Type B pancreatic cell (in vitro differentiated cells): ENCODE measurements around the gene TTC9B. TPM values are rescaled to one million over a fixed set of nuclear protein-coding genes. Genes with fewer than 3 reads are reported as not detected.
"Not testable (repeated sequence)": the region's sequence is repeated elsewhere in the genome, so short reads cannot be mapped to it uniquely, and the experiment has no call there.

Experiments used
- DNase-seq: peaks from one replicate; pipeline ENCODE4 v3.0.0; 2021; ENCODE audit warnings: mixed read lengths; ENCODE audit not compliant: unreplicated experiment; ENCODE audit errors: extremely low spot score
- H3K27ac Mint-ChIP-seq: 2 replicates; pipeline ENCODE4 v1.8.0; 2021; ENCODE audit warnings: mild to moderate bottlenecking, mixed read lengths
- H3K27me3 Mint-ChIP-seq: 2 replicates; pipeline ENCODE4 v1.8.0; 2021; ENCODE audit warnings: mixed read lengths
- H3K36me3 Mint-ChIP-seq: 2 replicates; pipeline ENCODE4 v1.8.0; 2021; ENCODE audit warnings: mixed read lengths
- H3K4me1 Mint-ChIP-seq: one replicate; pipeline ENCODE4 v1.8.0; 2021; ENCODE audit warnings: mixed read lengths; ENCODE audit not compliant: unreplicated experiment
- H3K4me3 Mint-ChIP-seq: 2 replicates; pipeline ENCODE4 v1.8.0; 2021; ENCODE audit warnings: mild to moderate bottlenecking, mixed read lengths
- H3K9me3 Mint-ChIP-seq: 2 replicates; pipeline ENCODE4 v1.8.0; 2021; ENCODE audit warnings: mixed read lengths
- CTCF ChIP-seq: fragments of 200-600 bp; sonication (generic); conservative IDR thresholded peaks from 2 replicates; pipeline ENCODE4 v1.5.0; 2021; ENCODE audit warnings: antibody characterized with exemption, mild to moderate bottlenecking
- total RNA-seq: library from RNA; stranded (reverse); gene quantifications from 2 replicates; pipeline ENCODE4 v1.2.1, GENCODE V29; 2021; ENCODE audit warnings: low replicate concordance

TTC9B gene
- total RNA-seq, 1 donor from 2014 or later = 0.39 TPM

GRCh38 chr19:40175820-40176219 is 42.4 kb downstream of the TTC9B start:
- DNase-seq = no peak
- Mint-ChIP-seq H3K4me1 (no peaks in the 10 kb centered on the region), H3K36me3 (no peaks in the 10 kb centered on the region), H3K27ac (no peak overlapping the region), H3K4me3 (no peak overlapping the region), H3K9me3 (peaks cover 7% of the 10 kb centered on the region), H3K27me3 (peaks cover 16% of the 10 kb centered on the region)
- no peak for TF ChIP-seq CTCF

GRCh38 chr19:40174092-40174491 is 44.1 kb downstream of the TTC9B start:
- no peak for TF ChIP-seq CTCF
- no peaks in the 10 kb centered on the region for H3K4me1 Mint-ChIP-seq
- H3K4me3 Mint-ChIP-seq = no peak overlapping the region
- DNase-seq = no peak
- H3K9me3 Mint-ChIP-seq = peaks cover 7% of the 10 kb centered on the region
- H3K36me3 Mint-ChIP-seq = no peaks in the 10 kb centered on the region
- H3K27me3 Mint-ChIP-seq = peaks cover 10% of the 10 kb centered on the region
- no peak overlapping the region for H3K27ac Mint-ChIP-seq

GRCh38 chr19:40171293-40171692 is 46.9 kb downstream of the TTC9B start:
- H3K9me3 Mint-ChIP-seq, H3K27me3 Mint-ChIP-seq, H3K4me3 Mint-ChIP-seq, H3K4me1 Mint-ChIP-seq, H3K27ac Mint-ChIP-seq, DNase-seq, H3K36me3 Mint-ChIP-seq: not testable (repeated sequence)

GRCh38 chr19:40170303-40170989 is 47.7 kb downstream of the TTC9B start:
- H3K27ac Mint-ChIP-seq, H3K27me3 Mint-ChIP-seq, H3K36me3 Mint-ChIP-seq, DNase-seq, H3K4me1 Mint-ChIP-seq, H3K9me3 Mint-ChIP-seq, H3K4me3 Mint-ChIP-seq: not testable (repeated sequence)

- H3K4me3 Mint-ChIP-seq, DNase-seq, H3K9me3 Mint-ChIP-seq, H3K4me1 Mint-ChIP-seq, H3K27ac Mint-ChIP-seq, H3K36me3 Mint-ChIP-seq, H3K27me3 Mint-ChIP-seq: not testable (repeated sequence)
These were observed 48.5 kb downstream of the TTC9B start for GRCh38 chr19:40169482-40170302.

Other genes with a start within 250 kb of the TTC9B start
- 100 and 102 TPM in 2 replicates for gene PSMC4, start 247.2 kb downstream of the TTC9B start, total RNA-seq
- gene ZNF546, start 221.3 kb downstream of the TTC9B start, total RNA-seq = 1.7 and 5.5 TPM in 2 replicates
- gene ZNF780B, start 162.2 kb downstream of the TTC9B start, total RNA-seq = 33.0 and 38.8 TPM in 2 replicates
- 21.2 and 24.3 TPM in 2 replicates for gene ZNF780A, start 127.4 kb downstream of the TTC9B start, total RNA-seq
- gene MAP3K10, start 27.0 kb downstream of the TTC9B start, total RNA-seq = 16.8 and 23.4 TPM in 2 replicates
- gene CCNP, start 8.3 kb upstream of the TTC9B start, total RNA-seq = 0.60 and 0.98 TPM in 2 replicates
- gene AKT2, start 67.0 kb upstream of the TTC9B start, total RNA-seq = 138 and 149 TPM in 2 replicates
- gene C19orf47, start 130.0 kb upstream of the TTC9B start, total RNA-seq = 15.3 and 18.6 TPM in 2 replicates
- 234 and 244 TPM in 2 replicates for gene PLD3, start 130.3 kb upstream of the TTC9B start, total RNA-seq
- gene HIPK4, start 171.8 kb upstream of the TTC9B start, total RNA-seq = 0.12 TPM in 1 of 2 replicates, not detected in the other
- gene PRX, start 195.0 kb upstream of the TTC9B start, total RNA-seq = 1.2 and 11.7 TPM in 2 replicates
- gene SERTAD1, start 207.6 kb upstream of the TTC9B start, total RNA-seq = 9.2 and 14.4 TPM in 2 replicates
- 33.7 and 41.7 TPM in 2 replicates for gene SERTAD3, start 226.0 kb upstream of the TTC9B start, total RNA-seq
- 32.2 and 47.9 TPM in 2 replicates for gene BLVRB, start 247.4 kb upstream of the TTC9B start, total RNA-seq
- 2.6 and 2.9 TPM in 2 replicates for gene SPTBN4, start 248.6 kb upstream of the TTC9B start, total RNA-seq